Motor neuron (in vitro differentiated cells): ENCODE measurements around the gene OR5K3. TPM values are rescaled to one million over a fixed set of nuclear protein-coding genes. Genes with fewer than 3 reads are reported as not detected.
"Not testable (repeated sequence)": the region's sequence is repeated elsewhere in the genome, so short reads cannot be mapped to it uniquely, and the experiment has no call there.

Experiments
- ATAC-seq, 8 experiments: fragments of 200-7000 bp; cut with Tn5 transposase; replicated peaks in 6 of 8; 2 replicates each; pipeline ENCODE4 v1.8.0; 2021; ENCODE audit warnings: mild to moderate bottlenecking in 8 of 8, moderate library complexity in 8 of 8
- H3K27ac ChIP-seq, 2 donors: fragments of 250-450 bp; sonication (Bioruptor Pico); 2 replicates each; pipeline ENCODE4 v1.9.0; 2021; ENCODE audit warnings: antibody characterized with exemption in 2 of 2, mild to moderate bottlenecking in 2 of 2, moderate library complexity in 1 of 2
- H3K4me1 ChIP-seq, 2 donors: fragments of 250-450 bp; sonication (Bioruptor Pico); replicated peaks in 1 of 2; 2 replicates each; pipeline ENCODE4 v1.6.1; 2021; ENCODE audit warnings: antibody characterized with exemption in 2 of 2, mild to moderate bottlenecking in 2 of 2, moderate library complexity in 1 of 2
- H3K4me3 ChIP-seq, 5 donors: fragments of 250-450 bp; sonication (Bioruptor Pico); 2 replicates each; pipeline ENCODE4 v1.9.0; 2021; ENCODE audit warnings: antibody characterized with exemption in 5 of 5, mild to moderate bottlenecking in 5 of 5, moderate library complexity in 4 of 5
- WGBS, 10 experiments: fragments of 450-650 bp; shearing (Covaris generic); methylation state at CpG; one replicate each; pipeline ENCODE4 v1.0.0; 2022; 5-methylcytosine and 5-hydroxymethylcytosine counted together
- in situ Hi-C, 9 experiments: fragments of 400-800 bp; cut with MboI; loops; one replicate each; pipeline ENCODE4 v1.15.0; 2021; ENCODE audit warnings: low sequenced_read_pairs in 9 of 9, low pct_unique_long_range_greater_than_20kb in 2 of 9; ENCODE audit not compliant: unreplicated experiment in 9 of 9
- total RNA-seq, 8 experiments: library from RNA; unstranded; fragments of 300-600 nt; gene quantifications; 2 replicates each; pipeline versions ENCODE4 v1.2.3 to v1.2.4, GENCODE V29; 2022

The OR5K3 gene
- total RNA-seq, 8 experiments from 2014 or later = not detected

- no peak overlapping the region for H3K27ac ChIP-seq
- WGBS, 10 experiments = no CpG with 5 or more reads among the region's 1 CpG
- no peak for ATAC-seq
- no peak overlapping the region for H3K4me3 ChIP-seq
- in situ Hi-C loops = no loop called here
- H3K4me1 ChIP-seq = no peaks in the 10 kb centered on the region
Observed at GRCh38 chr3:98372445-98372844, 18.0 kb upstream of the OR5K3 start.

DNA sequence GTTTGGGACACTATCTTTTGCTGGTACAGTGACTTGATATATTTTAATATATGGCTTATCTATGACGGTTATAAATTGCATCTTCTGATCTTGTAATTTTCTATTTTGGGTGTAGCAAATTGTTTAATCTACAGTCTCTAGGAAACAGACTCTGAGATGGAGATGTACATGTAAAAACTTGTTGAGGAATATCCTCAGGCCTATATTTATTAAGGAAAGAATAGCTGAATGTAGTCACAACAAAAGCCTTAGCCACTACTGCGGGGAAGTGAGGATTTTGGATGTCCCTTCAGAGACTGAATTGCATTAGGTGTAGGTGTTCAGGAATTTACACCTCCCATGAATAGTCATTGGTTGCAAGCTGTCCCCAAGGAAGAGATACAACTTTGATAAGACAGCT lies 13.8 kb upstream of the OR5K3 start:
- whole genome bisulfite sequencing, 10 experiments = 0 to 93% (median 52%) methylated on average over 1 to 2 of the region's 2 CpGs; no CpG with 5 or more reads in 1 of the 10 experiments
- peak in 1 of 8 experiments; percentile 29 for ATAC-seq
- no peaks in the 10 kb centered on the region for H3K4me1 ChIP-seq
- no peak overlapping the region for H3K4me3 ChIP-seq
- in situ Hi-C loops = loop anchor here in 1 of 9 experiments (25.0 kb wide), 2 partner anchors 111 to 186 kb away; partner anchors contain the start of gene OR5K2
- H3K27ac ChIP-seq = no peak overlapping the region

DNA sequence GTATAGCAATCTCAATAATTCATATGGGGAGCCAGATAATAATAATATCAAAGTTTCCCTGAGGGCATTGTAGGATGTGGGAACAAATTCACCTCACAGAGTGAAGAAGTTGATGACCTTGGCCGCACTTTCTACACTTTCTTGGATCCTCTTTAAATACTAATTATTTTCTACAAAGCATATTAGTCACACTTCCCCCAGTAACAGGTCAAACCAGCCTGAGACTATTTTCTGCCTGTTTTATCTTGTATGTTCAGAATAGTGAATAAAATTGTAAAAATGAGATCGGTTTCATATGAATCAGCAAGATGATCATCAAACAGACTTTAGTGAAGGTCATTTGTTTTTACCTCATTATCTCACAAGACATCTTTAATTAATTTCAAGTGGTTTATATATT lies 2.3 kb upstream of the OR5K3 start:
- ATAC-seq = no peak
- in situ Hi-C loops = loop anchor here in 1 of 9 experiments (25.0 kb wide), 2 partner anchors 99 to 174 kb away; partner anchors contain the start of gene OR5K2

GRCh38 chr3:98395101-98395500 lies 4.6 kb downstream of the OR5K3 start:
- in situ Hi-C loops = loop anchor here in 1 of 9 experiments (25.0 kb wide), 2 partner anchors 92 to 167 kb away; partner anchors contain the start of gene OR5K2
- H3K4me1 ChIP-seq = no peaks in the 10 kb centered on the region
- ATAC-seq = no peak
- no peak overlapping the region for H3K27ac ChIP-seq
- no peak overlapping the region for H3K4me3 ChIP-seq

More for the DNA sequence above, 2.3 kb upstream of the OR5K3 start:
- H3K27ac ChIP-seq = no peak overlapping the region
- H3K4me1 ChIP-seq = no peaks in the 10 kb centered on the region
- WGBS, 10 experiments = 10 to 100% (median 88%) methylated on average over 1 to 2 of the region's 2 CpGs; no CpG with 5 or more reads in 3 of the 10 experiments
- no peak overlapping the region for H3K4me3 ChIP-seq

DNA sequence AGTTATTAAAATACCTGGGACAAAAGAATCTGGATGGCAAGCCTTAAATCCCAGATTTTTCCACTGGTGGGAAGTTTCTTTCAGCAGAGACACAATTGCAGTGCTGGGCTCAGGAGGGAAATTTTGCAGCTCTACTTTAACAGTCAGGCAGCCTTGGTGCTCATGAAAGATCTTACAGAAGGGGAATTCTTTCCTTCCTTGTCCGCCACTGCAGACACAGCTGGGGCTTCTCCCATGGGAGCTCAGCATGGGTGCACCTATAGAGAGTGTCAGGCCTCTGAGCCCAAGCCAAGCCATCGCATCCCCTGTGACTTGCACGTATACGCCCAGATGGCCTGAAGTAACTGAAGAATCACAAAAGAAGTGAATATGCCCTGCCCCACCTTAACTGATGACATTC lies 6.0 kb downstream of the OR5K3 start:
- not testable (repeated sequence) for H3K4me1 ChIP-seq, ATAC-seq, H3K27ac ChIP-seq, H3K4me3 ChIP-seq
- WGBS, 10 experiments = 100% methylated on average over 1 of the region's 4 CpGs; no CpG with 5 or more reads in 9 of the 10 experiments
- in situ Hi-C loops = loop anchor here in 1 of 9 experiments (25.0 kb wide), 2 partner anchors 91 to 166 kb away; partner anchors contain the start of gene OR5K2

GRCh38 chr3:98398513-98398912 lies 8.0 kb downstream of the OR5K3 start:
- Histone ChIP-seq H3K4me1 (no peaks in the 10 kb centered on the region), H3K27ac (no peak overlapping the region), H3K4me3 (no peak overlapping the region)
- in situ Hi-C loops = loop anchor here in 1 of 9 experiments (25.0 kb wide), 2 partner anchors 89 to 164 kb away; partner anchors contain the start of gene OR5K2
- no peak for ATAC-seq

- WGBS, 10 experiments = 0 to 100% (median 40%) methylated on average over 1 of the region's 1 CpG; no CpG with 5 or more reads in 7 of the 10 experiments
- ATAC-seq = no peak
- in situ Hi-C loops = no loop called here
- H3K27ac ChIP-seq = no peak overlapping the region
- H3K4me3 ChIP-seq = no peak overlapping the region
- H3K4me1 ChIP-seq = no peaks in the 10 kb centered on the region
Observed at GRCh38 chr3:98402507-98402906, 12.0 kb downstream of the OR5K3 start.

GRCh38 chr3:98404010-98404409 lies 13.5 kb downstream of the OR5K3 start:
- no peak overlapping the region for H3K27ac ChIP-seq
- in situ Hi-C loops = no loop called here
- no peak for ATAC-seq
- H3K4me3 ChIP-seq = no peak overlapping the region
- H3K4me1 ChIP-seq = no peaks in the 10 kb centered on the region

DNA sequence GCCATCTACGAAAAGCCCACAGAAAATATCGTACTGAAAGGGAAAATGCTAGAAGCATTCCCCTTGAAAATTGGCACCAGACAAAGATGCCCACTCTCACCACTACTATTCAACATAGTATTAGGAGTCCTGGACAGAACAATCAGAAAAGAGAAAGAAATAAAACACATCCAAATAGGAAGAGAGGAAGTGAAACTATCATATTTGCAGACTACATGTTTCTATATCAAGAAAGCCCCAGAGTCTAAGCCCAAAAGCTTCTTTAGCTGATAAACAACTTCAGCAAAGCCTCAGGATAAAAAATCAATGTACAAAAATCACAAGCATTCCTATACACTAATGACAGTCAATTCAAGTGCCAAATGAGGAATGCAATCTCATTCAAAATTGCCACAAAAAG lies 15.6 kb downstream of the OR5K3 start:
- 0 to 86% (median 19%) methylated on average over 2 of the region's 2 CpGs; no CpG with 5 or more reads in 3 of the 10 experiments for WGBS, 10 experiments
- Histone ChIP-seq H3K4me1 (no peaks in the 10 kb centered on the region), H3K4me3 (no peak overlapping the region), H3K27ac (no peak overlapping the region)
- in situ Hi-C loops = no loop called here
- no peak for ATAC-seq

DNA sequence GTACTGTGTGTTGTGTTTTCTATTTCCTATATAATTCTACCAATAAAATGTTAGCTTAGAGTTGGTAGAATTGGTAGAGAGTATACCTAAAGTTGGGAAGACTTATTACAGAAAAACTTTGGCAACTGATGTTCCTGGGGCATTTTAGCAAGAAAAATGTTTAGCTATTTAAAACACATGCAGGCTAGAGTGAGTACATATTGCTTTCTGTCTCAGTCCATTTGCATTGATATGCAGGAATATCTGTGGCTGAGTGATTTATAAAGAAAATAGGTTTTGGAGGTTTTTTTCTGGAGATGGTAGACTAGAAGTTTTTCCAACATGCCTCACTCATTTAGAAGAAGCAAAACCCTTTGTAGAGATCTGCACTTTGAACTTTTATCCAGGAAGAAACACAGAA lies 42.1 kb downstream of the OR5K3 start:
- Histone ChIP-seq H3K4me1 (no peaks in the 10 kb centered on the region), H3K4me3 (no peak overlapping the region), H3K27ac (no peak overlapping the region)
- in situ Hi-C loops = no loop called here
- ATAC-seq = peak in 2 of 8 experiments; percentile 53 to 64

GRCh38 chr3:98433764-98434163 lies 43.3 kb downstream of the OR5K3 start:
- WGBS, 10 experiments = 0 to 50% (median 10%) methylated on average over 1 to 2 of the region's 2 CpGs; no CpG with 5 or more reads in 2 of the 10 experiments
- in situ Hi-C loops = no loop called here
- Histone ChIP-seq H3K4me1 (no peaks in the 10 kb centered on the region), H3K4me3 (no peak overlapping the region), H3K27ac (no peak overlapping the region)
- no peak for ATAC-seq

GRCh38 chr3:98434412-98434811 lies 43.9 kb downstream of the OR5K3 start:
- 70 to 90% (median 81%) methylated on average over 2 to 4 of the region's 4 CpGs; no CpG with 5 or more reads in 6 of the 10 experiments for WGBS, 10 experiments
- H3K4me3 ChIP-seq = no peak overlapping the region
- in situ Hi-C loops = no loop called here
- no peak overlapping the region for H3K27ac ChIP-seq
- H3K4me1 ChIP-seq = no peaks in the 10 kb centered on the region
- peak in 1 of 8 experiments; percentile 21 for ATAC-seq

GRCh38 chr3:98440283-98440682 lies 49.8 kb downstream of the OR5K3 start:
- Histone ChIP-seq H3K4me3 (no peak overlapping the region), H3K4me1 (no peaks in the 10 kb centered on the region), H3K27ac (no peak overlapping the region)
- no peak for ATAC-seq
- in situ Hi-C loops = no loop called here
